Urothelium cell line (cell line): ENCODE data around the gene KRT32.

Experiments
- DNase-seq: peaks from one replicate; pipeline ENCODE4 v3.0.0; 2011; ENCODE audit warnings: low spot score, mixed read lengths
- FAIRE-seq: peaks from 2 replicates; lab custom pipeline; 2011; peaks lifted over from hg19 to GRCh38; lab: Jason Lieb, UNC

Gene KRT32

GRCh38 chr17:41466988-41467387 lies at the start of gene KRT32:
TSS of gene KRT32 (minus strand) at chr17:41467386. CDS start at chr17:41467325, 61 bp downstream.
- DNase-seq = no peak
- FAIRE-seq = no peak

GRCh38 chr17:41516830-41517283 lies 49.7 kb upstream of the KRT32 start:
- no peak for DNase-seq
- no peak for FAIRE-seq

- no peak for FAIRE-seq
- DNase-seq = no peak
Measured at GRCh38 chr17:41516147-41516829, 49.1 kb upstream of the KRT32 start.

- DNase-seq (no peak), FAIRE-seq (no peak)
Measured at GRCh38 chr17:41513168-41513547, 46.0 kb upstream of the KRT32 start.

- no peak for FAIRE-seq
- DNase-seq = no peak
Measured at GRCh38 chr17:41512546-41513167, 45.5 kb upstream of the KRT32 start.

- DNase-seq = no peak
- FAIRE-seq = no peak
Measured at GRCh38 chr17:41511716-41512115, 44.5 kb upstream of the KRT32 start.

- no peak for FAIRE-seq
Measured at GRCh38 chr17:41511116-41511515, 43.9 kb upstream of the KRT32 start.

GRCh38 chr17:41510251-41511065 lies 43.3 kb upstream of the KRT32 start:
- DNase-seq (no peak), FAIRE-seq (no peak)

More at GRCh38 chr17:41511116-41511515, 43.9 kb upstream of the KRT32 start:
- no peak for DNase-seq

- FAIRE-seq = no peak
- no peak for DNase-seq
Measured at GRCh38 chr17:41507315-41507880, 40.2 kb upstream of the KRT32 start.

GRCh38 chr17:41505809-41506767 lies 38.9 kb upstream of the KRT32 start:
- DNase-seq = no peak
- no peak for FAIRE-seq

GRCh38 chr17:41505007-41505808 lies 38.0 kb upstream of the KRT32 start, which contains the start of gene KRT13:
TSS of gene KRT13 (minus strand) at chr17:41505612. CDS start at chr17:41505550, 62 bp downstream.
- DNase-seq = no peak
- FAIRE-seq = no peak

GRCh38 chr17:41504246-41504977 lies 37.2 kb upstream of the KRT32 start:
- DNase-seq (no peak), FAIRE-seq (no peak)

- DNase-seq (no peak), FAIRE-seq (no peak)
Measured at GRCh38 chr17:41503202-41503601, 36.0 kb upstream of the KRT32 start.

- FAIRE-seq = no peak
- peak; percentile 79 for DNase-seq
Measured at GRCh38 chr17:41500131-41500911, 33.1 kb upstream of the KRT32 start.

- no peak for FAIRE-seq
- DNase-seq = no peak
Measured at GRCh38 chr17:41499714-41500113, 32.5 kb upstream of the KRT32 start.

GRCh38 chr17:41498276-41498675 lies 31.1 kb upstream of the KRT32 start:
- DNase-seq (no peak), FAIRE-seq (no peak)

GRCh38 chr17:41496803-41497484 lies 29.8 kb upstream of the KRT32 start:
- DNase-seq = peak; percentile 83
- FAIRE-seq = no peak
